NCI-H2171 (cell line): Measurements from ENCODE around the gene ABHD14A.
"Not testable (repeated sequence)": the region's sequence is repeated elsewhere in the genome, so short reads cannot be mapped to it uniquely, and the experiment has no call there.

ENCODE experiments used
- DNase-seq: peaks from one replicate; lab custom pipeline; 2025; lab: John Stamatoyannopoulos, UW

Gene ABHD14A

DNA sequence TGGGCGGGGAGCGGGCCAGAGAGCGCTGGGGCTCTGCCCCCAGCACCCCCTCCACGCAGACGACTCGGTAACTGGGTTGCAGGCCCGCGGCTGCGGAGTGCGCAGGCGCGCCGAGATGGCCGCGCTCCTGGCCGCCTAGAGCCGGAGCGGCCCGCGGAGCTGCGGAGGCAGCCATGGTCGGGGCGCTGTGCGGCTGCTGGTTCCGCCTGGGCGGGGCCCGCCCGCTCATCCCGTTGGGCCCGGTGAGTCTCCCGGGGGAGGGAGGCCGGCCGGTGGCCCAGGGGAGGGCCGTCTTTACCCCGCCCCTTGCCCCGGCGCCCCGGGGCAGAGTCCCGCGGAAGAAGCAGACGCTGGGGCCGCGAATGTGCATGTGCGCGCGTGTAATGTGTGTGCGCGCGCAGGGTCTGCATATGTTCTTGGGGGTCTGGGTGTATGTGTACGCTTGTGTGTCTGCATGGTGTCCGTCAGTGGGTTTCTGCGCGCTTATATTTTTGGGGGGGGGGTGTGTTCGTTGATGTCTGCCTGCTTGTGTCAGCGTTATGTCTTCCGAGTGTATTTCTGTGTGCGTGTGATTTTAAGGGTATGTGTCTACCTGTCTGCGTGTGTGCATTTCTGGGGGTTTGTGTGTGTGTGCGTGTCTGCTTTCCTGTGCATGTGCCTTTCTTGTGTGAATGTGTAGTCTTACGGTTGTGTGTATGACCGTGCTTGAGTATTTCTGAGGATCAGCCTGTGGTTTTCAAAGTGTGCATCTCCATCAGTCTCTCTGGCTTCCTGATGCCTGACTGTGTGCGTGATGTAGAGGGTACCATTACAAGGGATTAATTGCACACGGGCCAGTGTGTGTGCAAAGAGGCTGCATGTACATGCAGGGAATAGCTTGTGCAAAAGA, at the start of gene ABHD14A:
Gene ABHD14A, plus strand, starts transcription at position 102 of the 889 bp plus-strand sequence. Its CDS starts 72 bp downstream, at position 174.
- DNase-seq, result no peak

DNA sequence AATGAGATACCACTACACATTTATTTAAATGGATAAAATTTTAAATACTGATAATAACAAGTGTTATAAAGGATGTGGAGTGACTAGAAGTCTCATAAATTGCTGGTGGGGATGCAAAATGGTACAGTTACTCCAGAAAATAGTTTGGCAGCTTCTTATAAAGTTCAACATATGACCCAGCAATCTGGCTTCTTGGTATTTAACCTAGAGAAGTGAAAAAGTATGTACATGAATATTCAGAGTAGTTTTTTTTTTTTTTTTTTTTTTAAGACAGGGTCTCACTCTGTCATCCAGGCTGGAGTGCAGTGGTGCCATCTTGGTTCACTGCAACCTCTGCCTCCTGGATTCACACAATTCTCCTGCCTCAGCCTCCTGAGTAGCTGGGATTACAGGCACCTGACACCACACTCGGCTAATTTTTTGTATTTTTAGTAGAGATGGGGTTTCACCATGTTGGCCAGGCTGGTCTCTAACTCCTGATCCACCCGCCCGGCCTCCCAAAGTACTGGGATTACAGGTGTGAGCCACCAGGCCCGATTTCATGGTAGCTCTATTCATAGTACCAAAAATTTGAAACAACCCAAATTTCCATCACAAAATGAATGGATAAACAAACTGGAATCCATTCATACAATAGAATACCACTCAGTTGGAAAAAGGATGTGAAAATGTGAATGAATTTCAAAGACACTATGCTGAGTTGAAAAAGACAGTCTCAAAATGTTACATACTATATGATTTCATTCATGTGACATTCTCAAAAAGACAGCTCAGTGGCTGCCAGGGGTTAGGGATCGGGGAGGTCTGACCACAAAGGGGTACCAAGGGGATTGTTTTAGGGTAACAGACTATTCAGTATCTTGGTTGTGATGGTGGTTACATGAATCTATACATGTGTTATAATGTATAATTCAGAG, 47.5 kb upstream of the ABHD14A start:
- no peak for DNase-seq

GRCh38 chr3:51928438-51928837, 46.4 kb upstream of the ABHD14A start:
- no peak for DNase-seq

DNA sequence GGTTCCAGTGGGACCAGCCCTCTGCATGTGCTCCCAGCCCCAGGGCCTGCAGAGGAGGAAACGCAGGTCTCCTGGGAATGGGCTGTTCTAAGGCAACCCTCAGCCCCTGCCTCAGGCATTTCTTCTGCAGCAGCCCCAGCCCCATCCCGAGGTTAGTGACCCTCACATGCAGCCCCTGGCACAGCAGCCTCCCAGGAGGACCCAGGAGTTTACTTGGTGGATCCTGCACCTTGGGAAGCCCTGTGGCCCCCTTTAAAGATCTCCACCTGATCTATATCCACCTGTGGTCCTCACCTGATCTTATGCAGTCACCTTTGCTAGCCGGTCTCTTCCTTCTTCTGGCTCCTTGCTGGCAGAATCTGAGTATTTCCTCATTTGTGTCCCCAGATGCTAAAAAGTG, 45.9 kb upstream of the ABHD14A start:
- DNase-seq, result not testable (repeated sequence)

DNA sequence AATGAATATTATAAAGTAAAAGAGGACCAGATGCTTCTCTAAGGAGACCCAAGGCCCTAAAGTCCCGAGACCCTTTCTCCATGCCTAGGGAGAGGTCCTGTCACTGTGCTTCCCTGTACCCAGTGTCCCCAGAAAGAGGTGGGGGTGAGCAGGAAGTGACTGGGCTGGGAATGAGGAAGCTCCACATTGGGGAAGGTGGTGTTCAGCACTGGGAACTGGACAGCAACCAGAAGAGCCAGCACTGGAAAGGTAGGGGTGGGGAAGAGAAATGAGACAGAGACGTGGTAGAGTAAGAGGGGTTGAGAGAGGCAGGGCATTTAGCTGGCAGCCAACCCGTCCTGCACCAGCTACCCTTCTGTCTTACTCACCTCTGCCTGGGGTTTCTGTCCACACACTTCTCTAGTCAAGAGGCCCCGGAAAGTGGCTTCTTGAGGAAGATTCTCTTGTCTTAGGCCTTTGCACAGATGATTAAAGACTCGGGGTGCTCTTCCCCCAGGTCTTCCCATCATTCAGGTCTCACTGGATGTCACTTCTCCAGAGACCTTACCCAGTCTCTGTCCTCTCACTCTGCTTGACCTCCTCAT, 45.4 kb upstream of the ABHD14A start:
- no peak for DNase-seq

- no peak for DNase-seq
Measured at GRCh38 chr3:51930439-51930838, 44.4 kb upstream of the ABHD14A start.

DNA sequence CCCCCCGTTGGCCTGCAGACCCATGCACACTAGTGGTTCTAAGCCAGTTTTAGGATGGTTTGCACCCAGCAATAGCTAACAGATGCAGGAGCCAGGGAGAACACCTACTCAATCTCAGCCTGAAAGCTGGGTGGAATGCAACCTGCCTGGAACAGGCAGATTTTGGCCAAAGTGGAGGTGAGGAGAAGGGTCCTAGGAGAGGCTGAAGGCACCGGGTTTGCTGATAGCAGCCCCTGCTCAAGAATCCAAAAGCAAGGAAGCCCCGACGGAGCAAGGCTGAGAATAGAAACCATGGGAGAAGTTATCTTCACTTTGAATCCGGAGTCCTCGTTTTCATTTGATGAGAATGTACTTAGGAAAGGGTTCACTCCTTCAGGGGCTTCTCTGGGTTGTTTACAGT, 43.1 kb upstream of the ABHD14A start:
- no peak for DNase-seq

DNA sequence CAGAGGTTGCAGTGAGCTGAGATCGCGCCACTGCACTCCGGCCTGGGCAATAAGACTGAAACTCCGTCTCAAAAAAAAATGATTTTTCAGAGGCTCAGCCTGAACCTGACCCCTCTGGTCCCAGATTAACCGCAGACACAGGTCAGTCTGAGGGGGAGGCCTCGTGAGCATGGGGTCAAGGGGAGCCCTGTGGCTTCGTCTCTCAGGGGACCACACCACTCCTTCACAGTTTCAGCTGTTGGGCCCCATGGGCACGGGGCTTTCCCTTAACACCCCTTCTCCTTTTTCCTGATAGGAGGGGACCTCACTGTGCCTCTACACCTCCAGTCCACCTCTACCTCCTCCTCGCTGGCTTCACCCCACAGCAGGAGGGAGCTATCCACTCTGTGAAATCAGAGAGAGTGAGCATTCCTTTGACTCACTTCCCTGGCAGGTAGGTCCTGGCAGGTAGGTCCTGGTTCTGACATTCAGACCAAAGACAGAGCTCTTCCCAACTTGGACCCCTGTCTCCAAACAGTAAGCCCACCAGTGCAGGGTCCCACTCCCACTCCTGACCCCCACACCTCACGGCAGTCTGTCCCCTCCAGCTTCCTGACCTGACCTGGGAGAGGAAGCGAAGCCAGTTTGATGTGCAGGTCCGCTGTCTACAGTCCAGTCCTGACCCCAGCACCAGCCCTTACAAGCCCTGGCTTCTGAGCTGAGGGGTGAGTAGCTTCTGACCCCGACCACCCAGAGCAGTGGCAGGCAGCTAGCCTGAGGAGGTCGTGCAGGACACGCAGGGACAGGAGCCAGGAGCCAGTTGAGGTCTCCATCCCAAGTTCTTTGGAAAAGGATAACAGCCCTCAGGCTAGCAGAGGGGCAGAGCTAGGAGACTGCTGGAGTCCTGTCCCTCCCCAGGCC, 42.1 kb upstream of the ABHD14A start:
- no peak for DNase-seq

- no peak for DNase-seq
Measured at GRCh38 chr3:51933471-51934138, 41.3 kb upstream of the ABHD14A start.

DNA sequence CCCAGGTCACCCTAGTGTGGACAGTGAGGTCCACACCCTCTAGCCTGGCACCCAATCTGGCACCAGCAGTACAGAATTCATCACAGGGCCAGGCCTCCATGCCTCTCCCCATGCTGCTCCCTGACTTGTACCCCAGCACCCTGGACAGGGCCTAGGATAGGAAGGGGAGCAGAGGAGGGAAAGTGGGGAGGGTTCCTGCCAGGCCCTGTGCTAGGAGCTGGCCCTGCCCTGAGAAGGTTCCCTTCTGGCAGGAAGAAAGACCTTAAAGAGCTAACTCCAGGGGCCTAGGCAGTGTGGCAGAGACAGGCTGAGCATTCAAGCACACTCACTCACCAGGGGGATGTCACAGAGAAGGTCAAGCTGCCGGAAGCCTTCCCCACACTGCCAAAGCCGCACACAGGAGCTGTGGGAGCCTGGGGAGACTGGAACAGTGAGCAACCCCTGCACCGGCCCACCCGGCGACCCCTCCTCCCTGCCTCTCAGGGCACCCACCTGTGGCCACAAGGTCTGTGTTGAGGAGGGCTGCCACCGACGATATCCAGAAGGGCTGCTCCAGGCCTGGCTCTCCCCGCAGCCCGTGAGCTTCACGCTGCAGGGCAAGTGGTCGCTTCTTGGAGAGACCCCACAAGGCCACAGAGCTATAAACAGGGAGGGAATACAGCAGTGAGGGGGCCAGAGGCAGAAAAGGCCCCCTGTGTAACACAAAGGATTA, 40.6 kb upstream of the ABHD14A start:
- DNase-seq, result no peak

DNA sequence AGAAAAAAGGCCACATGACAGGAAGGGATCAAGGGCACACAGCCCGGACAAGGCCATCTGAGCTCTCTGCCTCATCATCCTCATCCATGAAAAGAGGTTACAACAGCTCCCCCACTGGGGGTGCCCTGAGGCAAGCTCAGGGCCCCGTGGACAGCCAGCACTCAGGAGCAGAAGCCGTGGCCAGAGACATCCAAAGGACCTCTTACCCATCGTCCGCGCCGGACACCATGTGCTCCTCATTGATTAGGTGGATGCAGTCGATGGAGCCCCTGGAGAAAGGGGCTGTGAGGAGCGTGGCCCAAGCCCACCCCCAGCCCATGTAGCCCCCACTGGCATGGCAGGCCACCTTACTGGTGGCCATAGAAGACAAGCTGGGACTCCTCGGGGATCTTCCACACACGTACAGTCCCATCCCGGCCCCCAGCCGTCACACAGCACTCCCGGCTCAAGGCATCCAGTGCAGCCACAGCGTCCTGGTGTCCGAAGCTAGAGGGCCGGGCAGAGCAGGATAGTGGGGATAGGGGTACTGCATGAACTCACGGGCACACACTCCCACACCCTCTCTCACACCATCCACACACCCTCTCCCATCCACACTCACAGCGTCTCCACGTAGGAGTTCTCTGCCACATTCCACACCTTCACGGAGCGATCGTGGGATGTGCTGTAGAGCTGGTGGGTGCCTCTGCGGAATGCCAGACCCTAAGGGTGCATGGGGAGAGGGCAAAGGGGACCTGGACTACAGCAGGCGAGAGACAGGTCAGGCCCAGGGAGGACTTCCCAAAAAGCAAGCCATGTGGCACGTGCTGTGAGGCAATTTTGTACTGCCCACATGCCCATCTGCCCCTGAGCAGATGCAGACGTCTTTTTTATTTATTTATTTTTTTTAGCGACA, 39.6 kb upstream of the ABHD14A start:
- DNase-seq, result no peak

DNA sequence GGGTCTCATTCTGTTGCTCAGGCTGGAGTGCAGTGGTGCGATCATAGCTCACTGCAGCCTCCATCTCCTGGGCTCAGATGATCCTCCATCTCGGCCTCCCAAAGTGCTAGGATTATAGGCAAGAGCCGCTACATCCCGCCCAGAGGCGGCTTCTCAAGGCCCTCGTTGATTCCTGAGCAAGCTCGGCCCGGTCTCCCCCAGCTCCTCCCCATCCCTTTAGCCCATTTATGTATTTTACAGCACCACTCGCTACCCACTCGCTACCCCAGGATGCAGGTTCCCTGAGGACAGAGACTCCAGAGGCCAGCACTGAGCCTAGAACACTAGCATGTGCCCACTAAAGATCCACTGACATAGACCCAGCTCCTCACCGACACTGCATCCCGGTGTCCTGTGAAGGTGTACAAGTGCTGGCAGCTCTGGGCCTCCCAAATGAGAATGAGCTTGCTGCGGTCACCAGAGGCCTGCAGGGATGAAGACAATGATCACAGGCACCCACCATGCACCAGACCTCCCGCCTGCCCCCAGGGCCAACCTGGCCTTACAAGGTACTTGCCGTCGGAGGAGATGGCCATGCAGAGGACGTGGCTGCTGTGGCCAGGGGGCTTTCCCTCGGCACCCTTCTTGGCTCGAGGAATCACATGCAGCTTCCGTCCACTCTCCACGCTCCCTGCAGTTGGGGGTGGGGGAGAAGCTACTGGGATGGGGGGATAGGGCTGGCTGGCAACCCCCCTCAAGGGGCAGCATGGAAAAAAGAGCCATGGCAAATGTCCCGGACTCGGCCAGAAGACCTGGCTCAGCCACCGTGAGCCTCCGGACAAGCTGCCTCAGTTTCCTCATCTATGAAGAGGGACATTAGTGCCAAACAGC, 38.7 kb upstream of the ABHD14A start:
- DNase-seq, result no peak

DNA sequence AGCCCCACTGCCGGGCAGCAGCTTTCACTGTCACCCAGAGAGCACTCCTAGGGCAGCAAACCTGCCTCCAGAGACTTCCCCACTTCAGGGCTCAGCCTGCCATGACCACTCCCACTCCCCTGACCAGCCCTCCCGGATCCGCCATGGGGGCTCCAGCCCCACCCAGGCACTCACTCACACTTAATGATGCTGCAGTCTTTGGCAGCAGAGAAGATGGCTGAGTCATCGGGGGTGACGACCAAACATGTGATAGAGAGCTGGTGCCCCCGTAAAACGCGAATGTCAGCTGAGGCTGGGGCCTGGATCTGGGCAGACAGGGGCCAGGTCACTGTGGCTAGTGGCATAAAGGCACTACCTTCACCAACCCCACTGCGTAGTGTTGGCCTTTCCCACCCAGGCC, 37.9 kb upstream of the ABHD14A start:
- no peak for DNase-seq

DNA sequence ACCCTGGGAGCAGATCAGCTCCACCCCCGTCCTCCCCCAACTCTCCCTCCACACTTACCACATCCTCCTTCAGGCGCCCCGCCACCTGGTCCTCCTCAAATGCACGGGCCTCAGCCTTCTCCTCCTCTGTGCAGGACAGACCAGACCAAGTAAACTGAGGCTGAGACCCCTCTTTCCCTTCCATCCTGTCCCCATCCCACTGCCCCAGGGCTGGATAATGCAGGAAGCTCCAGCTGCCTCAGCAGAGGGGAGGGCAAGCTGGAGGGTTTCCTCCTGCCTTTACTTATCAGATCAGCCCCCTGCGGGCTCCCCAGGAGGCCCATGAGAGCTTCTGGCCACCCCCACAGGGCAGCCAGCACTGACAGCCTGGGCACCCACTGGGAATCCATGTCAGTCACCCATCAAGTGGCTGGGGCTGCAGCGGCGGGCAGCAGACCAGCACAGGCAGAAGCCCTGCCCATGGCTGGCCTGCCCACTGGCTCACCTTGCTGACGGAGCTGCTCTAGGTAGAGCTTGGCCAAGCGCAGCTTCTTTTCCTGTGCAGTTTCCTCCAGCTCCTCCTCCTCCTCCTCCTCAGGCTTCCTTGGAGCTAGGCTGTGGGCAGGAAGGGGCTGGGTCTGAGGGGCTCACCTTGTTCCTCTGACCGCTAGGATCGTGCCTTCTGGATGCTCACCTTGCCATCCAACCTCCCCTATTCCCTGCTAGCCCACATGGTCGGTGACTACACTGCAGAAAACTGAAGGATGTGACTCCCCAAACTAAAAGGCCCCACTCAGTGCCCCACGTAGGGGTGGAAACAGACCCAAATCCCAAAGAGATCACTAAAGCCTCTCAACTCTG, 37.0 kb upstream of the ABHD14A start:
- DNase-seq, result no peak

- DNase-seq, result no peak
Measured at GRCh38 chr3:51938780-51939425, 36.0 kb upstream of the ABHD14A start.

DNA sequence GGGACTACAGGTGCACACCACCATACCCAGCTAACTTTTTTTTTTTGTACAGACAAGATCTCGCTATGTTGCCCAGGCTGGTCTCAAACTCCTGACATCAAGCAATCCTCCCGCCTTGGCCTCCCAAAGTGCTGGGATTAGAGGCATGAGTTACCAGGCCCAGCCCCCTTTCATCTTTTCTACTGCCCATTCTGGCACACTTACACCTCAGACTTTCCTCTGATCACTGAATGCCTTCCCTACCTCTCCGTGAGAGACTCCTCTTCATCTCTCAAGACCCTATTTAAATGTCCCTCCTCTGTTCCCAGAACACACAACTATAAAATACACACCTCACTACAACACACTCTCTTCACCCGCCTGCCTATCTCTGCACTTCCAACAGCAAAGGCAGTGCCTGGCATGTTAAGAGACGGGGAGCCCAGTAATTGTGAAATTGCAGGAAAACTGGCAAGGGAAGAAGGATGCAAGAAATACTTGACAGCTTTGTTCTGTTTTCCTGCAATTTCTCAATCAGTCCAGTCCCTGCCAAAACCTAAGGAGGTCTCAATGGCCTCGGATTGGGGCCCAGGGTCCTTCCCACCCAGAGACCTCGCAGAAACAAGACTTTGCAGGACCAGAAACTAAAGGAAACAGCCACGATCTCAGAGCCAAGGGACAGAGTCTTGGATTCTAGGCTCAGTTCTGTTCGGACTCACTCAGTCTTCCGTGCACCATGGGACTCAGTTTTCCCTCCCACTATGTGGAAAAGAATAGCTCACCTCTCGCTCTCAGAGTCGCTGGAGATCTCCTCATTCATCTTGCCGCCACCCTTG, 34.0 kb upstream of the ABHD14A start:
- no peak for DNase-seq
